GM19372 (cell line): ENCODE measurements around the gene KIF17.

Experiments used
- ATAC-seq: cut with Tn5 transposase; IDR thresholded peaks from one replicate; pipeline ENCODE4 v1.9.1; 2021; ENCODE audit warnings: mild to moderate bottlenecking, low read depth, moderate library complexity; ENCODE audit not compliant: unreplicated experiment

The KIF17 gene

GRCh38 chr1:20663969-20664715, 53.7 kb downstream of the KIF17 start:
- no peak for ATAC-seq

GRCh38 chr1:20663365-20663764, 54.4 kb downstream of the KIF17 start:
- no peak for ATAC-seq

- no peak for ATAC-seq
These were observed 55.7 kb downstream of the KIF17 start for GRCh38 chr1:20662110-20662475.

GRCh38 chr1:20661207-20662109, 56.3 kb downstream of the KIF17 start, which contains the start of gene DDOST:
TSS of gene DDOST (minus strand) at chr1:20661369. CDS start at chr1:20661350, 19 bp downstream.
- ATAC-seq, result peak; percentile 94

- ATAC-seq, result no peak
These were observed 57.0 kb downstream of the KIF17 start for GRCh38 chr1:20660847-20661206.

- no peak for ATAC-seq
These were observed 57.4 kb downstream of the KIF17 start for GRCh38 chr1:20660363-20660762.

GRCh38 chr1:20658166-20658915, 59.5 kb downstream of the KIF17 start:
- no peak for ATAC-seq

- no peak for ATAC-seq
These were observed 60.8 kb downstream of the KIF17 start for GRCh38 chr1:20657024-20657423.

- no peak for ATAC-seq
These were observed 63.6 kb downstream of the KIF17 start for GRCh38 chr1:20654104-20654690.

- no peak for ATAC-seq
These were observed 65.5 kb downstream of the KIF17 start for GRCh38 chr1:20652300-20652699.

GRCh38 chr1:20648946-20649345, 68.9 kb downstream of the KIF17 start:
- ATAC-seq, result no peak

- ATAC-seq, result no peak
These were observed 69.4 kb downstream of the KIF17 start for GRCh38 chr1:20648438-20648837.

- ATAC-seq, result no peak
These were observed 72.4 kb downstream of the KIF17 start for GRCh38 chr1:20645414-20645813.

GRCh38 chr1:20644416-20644815, 73.4 kb downstream of the KIF17 start:
- ATAC-seq, result no peak

- no peak for ATAC-seq
These were observed 74.7 kb downstream of the KIF17 start for GRCh38 chr1:20643080-20643479.

GRCh38 chr1:20641975-20642374, 75.8 kb downstream of the KIF17 start:
- no peak for ATAC-seq

GRCh38 chr1:20640183-20640597, 77.6 kb downstream of the KIF17 start:
- no peak for ATAC-seq

- ATAC-seq, result no peak
These were observed 80.9 kb downstream of the KIF17 start for GRCh38 chr1:20636785-20637347.

- ATAC-seq, result no peak
These were observed 83.2 kb downstream of the KIF17 start for GRCh38 chr1:20634594-20635084.

- ATAC-seq, result no peak
These were observed 83.7 kb downstream of the KIF17 start for GRCh38 chr1:20634065-20634593.
